ENCODE results near the gene LRRC75B. TPM values are rescaled to one million over a fixed set of nuclear protein-coding genes. Genes with fewer than 3 reads are reported as not detected.

Gene LRRC75B
- total and polyA plus RNA-seq, 2 of the 13 experiments (the other 11 are each of a cell fraction or from before 2014, with no cell fraction given): 11.8 to 34.8 TPM

DNA sequence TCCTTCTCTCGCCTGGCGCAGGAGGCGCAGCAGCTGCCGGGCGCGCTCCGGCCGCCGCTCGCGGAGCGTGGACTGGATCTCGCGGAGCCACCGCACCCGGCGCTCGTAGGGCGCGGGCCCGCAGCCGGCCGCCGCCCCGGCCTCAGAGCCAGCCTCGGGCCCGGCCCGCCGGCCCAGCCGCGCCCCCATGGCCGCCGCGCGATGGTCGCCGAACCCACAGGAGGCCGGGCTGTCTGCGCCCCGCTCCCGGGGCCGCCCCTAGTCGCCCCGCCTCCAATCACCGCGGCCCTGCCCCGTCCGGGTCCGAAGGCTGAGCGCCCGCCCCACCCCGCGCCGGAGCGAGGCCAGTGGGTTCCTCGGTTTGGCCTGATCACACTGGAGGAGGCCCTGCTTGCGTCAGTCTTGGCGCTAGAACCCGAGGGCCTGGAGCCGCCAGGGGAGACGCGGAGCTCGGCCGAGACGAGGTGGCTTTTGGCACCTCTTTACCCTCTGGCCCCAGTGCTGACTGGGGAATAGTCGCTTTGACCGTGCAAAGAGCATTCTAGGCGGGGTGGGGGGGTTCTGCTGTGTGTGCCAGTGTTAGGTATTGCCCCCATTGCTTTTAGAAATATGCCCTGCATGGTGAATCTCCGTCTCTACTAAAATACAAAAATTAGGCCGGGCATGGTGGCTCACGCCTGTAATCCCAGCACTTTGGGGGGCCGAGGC, at the start of gene LRRC75B (continued):
- TF ChIP-seq, protein P1, sequence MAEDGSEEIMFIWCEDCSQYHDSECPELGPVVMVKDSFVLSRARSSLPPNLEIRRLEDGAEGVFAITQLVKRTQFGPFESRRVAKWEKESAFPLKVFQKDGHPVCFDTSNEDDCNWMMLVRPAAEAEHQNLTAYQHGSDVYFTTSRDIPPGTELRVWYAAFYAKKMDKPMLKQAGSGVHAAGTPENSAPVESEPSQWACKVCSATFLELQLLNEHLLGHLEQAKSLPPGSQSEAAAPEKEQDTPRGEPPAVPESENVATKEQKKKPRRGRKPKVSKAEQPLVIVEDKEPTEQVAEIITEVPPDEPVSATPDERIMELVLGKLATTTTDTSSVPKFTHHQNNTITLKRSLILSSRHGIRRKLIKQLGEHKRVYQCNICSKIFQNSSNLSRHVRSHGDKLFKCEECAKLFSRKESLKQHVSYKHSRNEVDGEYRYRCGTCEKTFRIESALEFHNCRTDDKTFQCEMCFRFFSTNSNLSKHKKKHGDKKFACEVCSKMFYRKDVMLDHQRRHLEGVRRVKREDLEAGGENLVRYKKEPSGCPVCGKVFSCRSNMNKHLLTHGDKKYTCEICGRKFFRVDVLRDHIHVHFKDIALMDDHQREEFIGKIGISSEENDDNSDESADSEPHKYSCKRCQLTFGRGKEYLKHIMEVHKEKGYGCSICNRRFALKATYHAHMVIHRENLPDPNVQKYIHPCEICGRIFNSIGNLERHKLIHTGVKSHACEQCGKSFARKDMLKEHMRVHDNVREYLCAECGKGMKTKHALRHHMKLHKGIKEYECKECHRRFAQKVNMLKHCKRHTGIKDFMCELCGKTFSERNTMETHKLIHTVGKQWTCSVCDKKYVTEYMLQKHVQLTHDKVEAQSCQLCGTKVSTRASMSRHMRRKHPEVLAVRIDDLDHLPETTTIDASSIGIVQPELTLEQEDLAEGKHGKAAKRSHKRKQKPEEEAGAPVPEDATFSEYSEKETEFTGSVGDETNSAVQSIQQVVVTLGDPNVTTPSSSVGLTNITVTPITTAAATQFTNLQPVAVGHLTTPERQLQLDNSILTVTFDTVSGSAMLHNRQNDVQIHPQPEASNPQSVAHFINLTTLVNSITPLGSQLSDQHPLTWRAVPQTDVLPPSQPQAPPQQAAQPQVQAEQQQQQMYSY (CRISPR knock-in tag; IDR thresholded peaks at IDR 0.05): peak; percentile 42; the same call in 1 of the 2 replicates
- TF ChIP-seq, protein P2, sequence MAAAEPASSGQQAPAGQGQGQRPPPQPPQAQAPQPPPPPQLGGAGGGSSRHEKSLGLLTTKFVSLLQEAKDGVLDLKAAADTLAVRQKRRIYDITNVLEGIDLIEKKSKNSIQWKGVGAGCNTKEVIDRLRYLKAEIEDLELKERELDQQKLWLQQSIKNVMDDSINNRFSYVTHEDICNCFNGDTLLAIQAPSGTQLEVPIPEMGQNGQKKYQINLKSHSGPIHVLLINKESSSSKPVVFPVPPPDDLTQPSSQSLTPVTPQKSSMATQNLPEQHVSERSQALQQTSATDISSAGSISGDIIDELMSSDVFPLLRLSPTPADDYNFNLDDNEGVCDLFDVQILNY (CRISPR knock-in tag; conservative IDR thresholded peaks at IDR 0.05): 0 out of 2 replicates have a peak, but pooled peaks have one; percentile 15
- TF ChIP-seq MED1 (CRISPR knock-in tag; IDR thresholded peaks at IDR 0.05): peak; percentile 80
- peak; percentile 32; the same call in 1 of the 2 replicates for TF ChIP-seq GATA4 (IDR thresholded peaks at IDR 0.05; ENCODE audit: borderline replicate concordance, low read depth)
- no peak; the same call in 1 of the 2 replicates for TF ChIP-seq ZNF724P (CRISPR knock-in tag; IDR thresholded peaks at IDR 0.05; ENCODE audit: borderline replicate concordance)
- TF ChIP-seq ZNF441 (CRISPR knock-in tag; IDR thresholded peaks at IDR 0.05; ENCODE audit: borderline replicate concordance): peak; percentile 72; the same call in 1 of the 2 replicates
- TF ChIP-seq YY1 (IDR thresholded peaks at IDR 0.05; ENCODE audit: insufficient read depth, insufficient replicate concordance, low read depth, low read length): peak; percentile 80
- no peak for TF ChIP-seq ZBTB20 (CRISPR knock-in tag; IDR thresholded peaks at IDR 0.05; ENCODE audit: borderline replicate concordance, low read depth)
- TF ChIP-seq RFX5 (IDR thresholded peaks at IDR 0.05; ENCODE audit: low read depth, low read length): no peak
- TF ChIP-seq NCOR1 (IDR thresholded peaks at IDR 0.05; ENCODE audit: borderline replicate concordance, low read length): no peak
- TF ChIP-seq ZNF678 (CRISPR knock-in tag; IDR thresholded peaks at IDR 0.05): no peak
- no peak for TF ChIP-seq SP1 (IDR thresholded peaks at IDR 0.05)
- peak; percentile 57; the same call in 1 of the 2 replicates for TF ChIP-seq SP1 (CRISPR knock-in tag; IDR thresholded peaks at IDR 0.05)
- TF ChIP-seq ZNF546 (CRISPR knock-in tag; conservative IDR thresholded peaks at IDR 0.05): no peak
- no peak for TF ChIP-seq ZNF552 (CRISPR knock-in tag; IDR thresholded peaks at IDR 0.05; ENCODE audit: borderline replicate concordance)
- peak; percentile 76; the same call in 1 of the 2 replicates for TF ChIP-seq MEIS2 (CRISPR knock-in tag; IDR thresholded peaks at IDR 0.05)
- TF ChIP-seq, protein P3, sequence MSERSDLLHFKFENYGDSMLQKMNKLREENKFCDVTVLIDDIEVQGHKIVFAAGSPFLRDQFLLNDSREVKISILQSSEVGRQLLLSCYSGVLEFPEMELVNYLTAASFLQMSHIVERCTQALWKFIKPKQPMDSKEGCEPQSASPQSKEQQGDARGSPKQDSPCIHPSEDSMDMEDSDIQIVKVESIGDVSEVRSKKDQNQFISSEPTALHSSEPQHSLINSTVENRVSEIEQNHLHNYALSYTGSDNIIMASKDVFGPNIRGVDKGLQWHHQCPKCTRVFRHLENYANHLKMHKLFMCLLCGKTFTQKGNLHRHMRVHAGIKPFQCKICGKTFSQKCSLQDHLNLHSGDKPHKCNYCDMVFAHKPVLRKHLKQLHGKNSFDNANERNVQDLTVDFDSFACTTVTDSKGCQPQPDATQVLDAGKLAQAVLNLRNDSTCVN (CRISPR knock-in tag; IDR thresholded peaks at IDR 0.05; ENCODE audit: borderline replicate concordance): peak; percentile 87
- TF ChIP-seq ZNF232 (CRISPR knock-in tag; IDR thresholded peaks at IDR 0.05; ENCODE audit: borderline replicate concordance): peak; percentile 59; the same call in 1 of the 2 replicates
- TF ChIP-seq TAF15 (IDR thresholded peaks at IDR 0.05; ENCODE audit: low read depth, low read length, poor library complexity, severe bottlenecking): peak; percentile 54
- TF ChIP-seq SRSF1 (optimal IDR thresholded peaks at IDR 0.05; ENCODE audit: low read depth, low read length): no peak
- TF ChIP-seq ZFX (CRISPR knock-in tag; IDR thresholded peaks at IDR 0.05; ENCODE audit: low read depth): peak; percentile 97
- 0 out of 2 replicates have a peak, but pooled peaks have one; percentile 38 for TF ChIP-seq DPF2 (CRISPR knock-in tag; IDR thresholded peaks at IDR 0.05; ENCODE audit: borderline replicate concordance, low read depth)
- no peak for TF ChIP-seq ZNF251 (CRISPR knock-in tag; IDR thresholded peaks at IDR 0.05)
- peak; percentile 90; the same call in 1 of the 2 replicates for TF ChIP-seq ZNF761 (CRISPR knock-in tag; conservative IDR thresholded peaks at IDR 0.05)

All from HepG2 (cell line).